ENCODE data around the gene TBC1D12. TPM values are rescaled to one million over a fixed set of nuclear protein-coding genes. Genes with fewer than 3 reads are reported as not detected.

Gene TBC1D12
- total RNA-seq, 1 donor from 2014 or later, result 9.4 TPM

DNA sequence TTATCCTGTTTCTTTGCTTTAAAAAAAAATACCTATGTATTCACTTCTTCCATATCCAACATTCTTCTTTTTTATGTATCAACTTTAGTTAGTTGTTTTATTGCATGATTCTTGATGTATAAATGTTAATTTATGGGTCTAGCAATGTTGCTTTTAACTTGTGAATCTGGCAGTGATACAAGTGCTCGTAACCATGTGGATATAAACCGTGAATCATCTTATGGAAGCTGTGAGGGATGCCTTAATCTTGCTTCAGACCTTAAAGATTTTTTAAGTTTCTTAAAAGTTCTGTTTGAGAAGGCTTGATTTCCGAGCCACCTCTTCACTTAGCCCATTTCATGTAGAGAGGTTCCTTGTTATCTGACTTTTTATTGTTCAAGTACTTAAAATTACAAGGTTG is 169.2 kb downstream of the TBC1D12 start:
- Histone ChIP-seq H3K27ac (no peak overlapping the region), H3K4me3 (no peak overlapping the region), H3K27me3 (no peaks in the 10 kb centered on the region), H3K9me3 (no peaks in the 10 kb centered on the region), H3K4me1 (no peaks in the 10 kb centered on the region), H3K36me3 (no peaks in the 10 kb centered on the region)
- DNase-seq (ENCODE audit: low spot score in 2 of 2), result no peak
- intact Hi-C loops (cut with DNase I), result no loop called here
- TF ChIP-seq, protein P1, sequence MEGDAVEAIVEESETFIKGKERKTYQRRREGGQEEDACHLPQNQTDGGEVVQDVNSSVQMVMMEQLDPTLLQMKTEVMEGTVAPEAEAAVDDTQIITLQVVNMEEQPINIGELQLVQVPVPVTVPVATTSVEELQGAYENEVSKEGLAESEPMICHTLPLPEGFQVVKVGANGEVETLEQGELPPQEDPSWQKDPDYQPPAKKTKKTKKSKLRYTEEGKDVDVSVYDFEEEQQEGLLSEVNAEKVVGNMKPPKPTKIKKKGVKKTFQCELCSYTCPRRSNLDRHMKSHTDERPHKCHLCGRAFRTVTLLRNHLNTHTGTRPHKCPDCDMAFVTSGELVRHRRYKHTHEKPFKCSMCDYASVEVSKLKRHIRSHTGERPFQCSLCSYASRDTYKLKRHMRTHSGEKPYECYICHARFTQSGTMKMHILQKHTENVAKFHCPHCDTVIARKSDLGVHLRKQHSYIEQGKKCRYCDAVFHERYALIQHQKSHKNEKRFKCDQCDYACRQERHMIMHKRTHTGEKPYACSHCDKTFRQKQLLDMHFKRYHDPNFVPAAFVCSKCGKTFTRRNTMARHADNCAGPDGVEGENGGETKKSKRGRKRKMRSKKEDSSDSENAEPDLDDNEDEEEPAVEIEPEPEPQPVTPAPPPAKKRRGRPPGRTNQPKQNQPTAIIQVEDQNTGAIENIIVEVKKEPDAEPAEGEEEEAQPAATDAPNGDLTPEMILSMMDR (IDR thresholded peaks at IDR 0.05), result no peak

DNA sequence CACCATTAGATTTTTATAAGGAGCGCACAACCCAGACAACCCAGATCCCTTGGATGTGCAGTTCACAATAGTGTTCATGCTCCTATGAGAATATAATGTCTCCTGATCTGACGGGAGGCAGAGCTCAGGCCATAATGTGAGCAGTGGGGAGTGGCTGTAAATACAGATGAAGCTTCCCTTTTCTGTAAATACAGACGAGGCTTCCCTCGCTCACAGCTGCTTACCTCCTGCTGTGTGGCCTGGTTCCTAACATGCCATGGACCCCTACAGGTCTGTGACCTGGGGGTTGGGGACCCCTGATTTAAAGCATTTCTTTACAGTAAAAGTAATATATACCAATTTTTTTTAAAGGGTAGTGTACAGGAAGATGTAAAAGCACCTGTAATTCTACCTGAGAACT is 176.4 kb downstream of the TBC1D12 start:
- Histone ChIP-seq H3K4me1 (no peaks in the 10 kb centered on the region), H3K36me3 (no peaks in the 10 kb centered on the region), H3K27ac (no peak overlapping the region), H3K27me3 (no peaks in the 10 kb centered on the region), H3K9me3 (no peaks in the 10 kb centered on the region), H3K4me3 (no peak overlapping the region)
- TF ChIP-seq, protein P1 (IDR thresholded peaks at IDR 0.05), result no peak
- intact Hi-C loops (cut with DNase I), result no loop called here
- DNase-seq (ENCODE audit: low spot score in 2 of 2), result no peak

GRCh38 chr10:94583124-94583523 is 180.8 kb downstream of the TBC1D12 start:
- DNase-seq (ENCODE audit: low spot score in 2 of 2), result no peak
- Histone ChIP-seq H3K9me3 (no peaks in the 10 kb centered on the region), H3K27ac (no peak overlapping the region), H3K4me1 (no peaks in the 10 kb centered on the region), H3K36me3 (no peaks in the 10 kb centered on the region), H3K27me3 (no peaks in the 10 kb centered on the region), H3K4me3 (no peak overlapping the region)
- TF ChIP-seq, protein P1 (IDR thresholded peaks at IDR 0.05), result no peak
- intact Hi-C loops (cut with DNase I), result no loop called here

Other genes with a start within 250 kb of the TBC1D12 start
- 7.9 TPM for gene NOC3L, start 39.6 kb upstream of the TBC1D12 start, total RNA-seq
- 25.1 TPM for gene HELLS, start 143.2 kb downstream of the TBC1D12 start, total RNA-seq

Data from ascending aorta (tissue), 2 donors.